ENCODE results near the gene LTA. TPM values are rescaled to one million over a fixed set of nuclear protein-coding genes. Genes with fewer than 3 reads are reported as not detected.

Gene LTA
- total and polyA plus RNA-seq, 2 experiments from 2014 or later, result not detected

GRCh38 chr6:31573239-31574105, 1.4 kb downstream of the LTA start (continued):
- no peak for TF ChIP-seq REST (IDR thresholded peaks at IDR 0.05; ENCODE audit: unreplicated experiment)

GRCh38 chr6:31574106-31575061, 2.3 kb downstream of the LTA start:
- Histone ChIP-seq H3K36me3 (ENCODE audit: insufficient read depth) (no peaks in the 10 kb centered on the region), H3K27ac (ENCODE audit: low read depth) (no peak overlapping the region), H2AFZ (0 out of 2 replicates have a peak overlapping the region, but pooled peaks have one; percentile 47), H3K4me3 (no peak overlapping the region), H3K79me2 (replicated peaks; ENCODE audit: insufficient read depth) (no peaks in the 10 kb centered on the region), H3K9me2 (ENCODE audit: insufficient read depth) (no peaks in the 10 kb centered on the region), H3F3A (replicated peaks; ENCODE audit: low read depth) (no peaks in the 10 kb centered on the region), H3K27me3 (ENCODE audit: insufficient read depth) (no peaks in the 10 kb centered on the region), H3K4me2 (no peak overlapping the region), H4K20me1 (replicated peaks; ENCODE audit: insufficient read depth) (no peaks in the 10 kb centered on the region), H3K4me1 (ENCODE audit: insufficient read depth) (no peaks in the 10 kb centered on the region)
- DNase-seq (ENCODE audit: low spot score), result no peak
- H3K27ac Mint-ChIP-seq, result no peak overlapping the region
- no peak for TF ChIP-seq NANOG (IDR thresholded peaks at IDR 0.05; ENCODE audit: borderline replicate concordance)
- peak; percentile 23 to 49; a peak in 3 of 4 replicates for TF ChIP-seq CTCF (conservative IDR thresholded peaks at IDR 0.05; ENCODE audit: low read depth in 2 of 2)
- H3K4me3 Mint-ChIP-seq, result no peak overlapping the region
- H3K9me3 Mint-ChIP-seq, result no peaks in the 10 kb centered on the region; the same call in 2 of the 3 replicates
- peaks cover 22% of the 10 kb centered on the region for H3K27me3 Mint-ChIP-seq (ENCODE audit: insufficient read depth, low read depth, poor library complexity)
- no peaks in the 10 kb centered on the region; the same call in 2 of the 3 replicates for H3K36me3 Mint-ChIP-seq (ENCODE audit: low read depth)
- peaks cover 11% of the 10 kb centered on the region for H3K4me1 Mint-ChIP-seq
- ATAC-seq, result peak; percentile 61

Measured in GM23338 (cell line).